ENCODE results near the gene KLF7. TPM values are rescaled to one million over a fixed set of nuclear protein-coding genes. Genes with fewer than 3 reads are reported as not detected.

KLF7 gene
- total RNA-seq, 2 experiments from 2014 or later = 24.1 to 29.5 TPM

Small RNA genes within 50 kb of the gene (microRNA-seq; reads per million reads assigned to microRNA genes)
- gene MIR2355 (ENCODE audit: borderline microRNAs expressed, borderline number of aligned reads, borderline replicate concordance) (10.6 reads per million, percentile 33 among the genes with 10 or more reads in this experiment), gene MIR7845 (ENCODE audit: borderline microRNAs expressed, borderline number of aligned reads, borderline replicate concordance) (not detected)

Other genes starting within 250 kb of the KLF7 start
- not detected for gene CPO, start 226.4 kb downstream of the KLF7 start, total RNA-seq

All from activated CD4-positive, alpha-beta memory T cell treated with anti-CD3 and anti-CD28 coated beads for 36 hours (primary cell).